Right atrium auricular region (tissue), 2 donors: ENCODE results near the gene API5. TPM values are rescaled to one million over a fixed set of nuclear protein-coding genes. Genes with fewer than 3 reads are reported as not detected.

ENCODE experiments used
- DNase-seq: peaks from one replicate; pipeline ENCODE4 v3.0.0-alpha.2; 2019; ENCODE audit warnings: low spot score
- H3K27ac ChIP-seq, 2 donors: fragments of 200-600 bp; sonication (generic); 1 replicate in 1 of 2; 2 replicates in 1 of 2; pipeline ENCODE4 v1.5.1; 2016 to 2019
- H3K27me3 ChIP-seq, 2 donors: fragments of 200-600 bp; sonication (generic); one replicate each; pipeline versions ENCODE4 v1.5.1 to v1.6.0; 2017 to 2019
- H3K36me3 ChIP-seq: fragments of 200-600 bp; sonication (generic); one replicate; pipeline ENCODE4 v1.5.1; 2016
- H3K4me1 ChIP-seq, 2 donors: fragments of 200-600 bp; sonication (generic); one replicate each; pipeline versions ENCODE4 v1.5.1 to v1.6.0; 2017 to 2019
- H3K4me3 ChIP-seq, 2 donors: fragments of 200-600 bp; sonication (generic); 1 replicate in 1 of 2; 2 replicates in 1 of 2; pipeline ENCODE4 v1.5.1; 2017 to 2019; ENCODE audit warnings: mild to moderate bottlenecking in 1 of 2, moderate library complexity in 1 of 2
- H3K9me3 ChIP-seq, 2 donors: fragments of 200-600 bp; sonication (generic); one replicate each; pipeline ENCODE4 v1.5.1; 2019
- CTCF ChIP-seq, 2 donors: fragments of 200-600 bp; sonication (generic); IDR thresholded peaks; one replicate each; pipeline ENCODE4 v1.5.1; 2019; ENCODE audit warnings: antibody characterized with exemption in 2 of 2
- total RNA-seq, 2 donors: library from RNA; depleted of rRNA; stranded (reverse); fragments of >200 nt; gene quantifications; one replicate each; pipeline ENCODE4 v1.1.0, GENCODE V29; 2016

The API5 gene
- total RNA-seq, 2 donors from 2014 or later, result 37.7 to 50.3 TPM

- H3K4me3 ChIP-seq, result no peak overlapping the region
- H3K36me3 ChIP-seq, result peaks cover 12% of the 10 kb centered on the region
- no peaks in the 10 kb centered on the region for H3K9me3 ChIP-seq
- DNase-seq, result no peak
- H3K27me3 ChIP-seq, result no peaks in the 10 kb centered on the region
- peaks cover 0 to 3% of the 10 kb centered on the region in 2 donors for H3K4me1 ChIP-seq
- no peak for TF ChIP-seq CTCF (IDR thresholded peaks at IDR 0.05)
- no peak overlapping the region for H3K27ac ChIP-seq
Measured at GRCh38 chr11:43377389-43377788, 65.6 kb downstream of the API5 start.

- no peak overlapping the region for H3K4me3 ChIP-seq
- no peak for TF ChIP-seq CTCF (IDR thresholded peaks at IDR 0.05)
- H3K36me3 ChIP-seq, result peaks cover 12% of the 10 kb centered on the region
- no peaks in the 10 kb centered on the region for H3K27me3 ChIP-seq
- no peak overlapping the region for H3K27ac ChIP-seq
- peaks cover 0 to 3% of the 10 kb centered on the region in 2 donors for H3K4me1 ChIP-seq
- no peak for DNase-seq
- H3K9me3 ChIP-seq, result no peaks in the 10 kb centered on the region
Measured at GRCh38 chr11:43378897-43379296, 67.1 kb downstream of the API5 start.

GRCh38 chr11:43381802-43382201 is 70.0 kb downstream of the API5 start:
- no peaks in the 10 kb centered on the region for H3K9me3 ChIP-seq
- H3K4me1 ChIP-seq, result no peaks in the 10 kb centered on the region
- no peak for DNase-seq
- no peaks in the 10 kb centered on the region for H3K27me3 ChIP-seq
- H3K4me3 ChIP-seq, result no peak overlapping the region
- no peak for TF ChIP-seq CTCF (IDR thresholded peaks at IDR 0.05)
- no peak overlapping the region for H3K27ac ChIP-seq
- peaks cover 12% of the 10 kb centered on the region for H3K36me3 ChIP-seq

GRCh38 chr11:43382614-43383013 is 70.8 kb downstream of the API5 start:
- no peak for TF ChIP-seq CTCF (IDR thresholded peaks at IDR 0.05)
- DNase-seq, result no peak
- Histone ChIP-seq H3K27ac (no peak overlapping the region), H3K9me3 (no peaks in the 10 kb centered on the region), H3K27me3 (no peaks in the 10 kb centered on the region), H3K4me3 (no peak overlapping the region), H3K36me3 (peaks cover 12% of the 10 kb centered on the region), H3K4me1 (no peaks in the 10 kb centered on the region)

GRCh38 chr11:43384393-43384792 is 72.6 kb downstream of the API5 start:
- TF ChIP-seq CTCF (IDR thresholded peaks at IDR 0.05), result no peak
- Histone ChIP-seq H3K27me3 (no peaks in the 10 kb centered on the region), H3K4me1 (no peaks in the 10 kb centered on the region), H3K4me3 (no peak overlapping the region), H3K27ac (no peak overlapping the region), H3K36me3 (peaks cover 9% of the 10 kb centered on the region), H3K9me3 (no peaks in the 10 kb centered on the region)
- DNase-seq, result no peak

GRCh38 chr11:43392713-43393112 is 80.9 kb downstream of the API5 start:
- H3K36me3 ChIP-seq, result peaks cover 60% of the 10 kb centered on the region
- no peak overlapping the region for H3K27ac ChIP-seq
- no peaks in the 10 kb centered on the region for H3K9me3 ChIP-seq
- H3K4me1 ChIP-seq, result no peaks in the 10 kb centered on the region
- TF ChIP-seq CTCF (IDR thresholded peaks at IDR 0.05), result no peak
- H3K27me3 ChIP-seq, result no peaks in the 10 kb centered on the region
- DNase-seq, result no peak
- H3K4me3 ChIP-seq, result no peak overlapping the region
